ENCODE results near the gene F13A1.
"Not testable (repeated sequence)": the region's sequence is repeated elsewhere in the genome, so short reads cannot be mapped to it uniquely, and the experiment has no call there.

Gene F13A1

GRCh38 chr6:6317825-6318733, 2.4 kb downstream of the F13A1 start:
- DNase-seq (ENCODE audit: low spot score) = no peak

- DNase-seq (ENCODE audit: low spot score) = no peak
These were observed 3.1 kb downstream of the F13A1 start for GRCh38 chr6:6317386-6317785.

GRCh38 chr6:6315660-6316059, 4.8 kb downstream of the F13A1 start:
- peak; percentile 23 for DNase-seq (ENCODE audit: low spot score)

- DNase-seq (ENCODE audit: low spot score) = no peak
These were observed 5.9 kb downstream of the F13A1 start for GRCh38 chr6:6314596-6314995.

GRCh38 chr6:6312901-6313441, 7.5 kb downstream of the F13A1 start:
- no peak for DNase-seq (ENCODE audit: low spot score)

- no peak for DNase-seq (ENCODE audit: low spot score)
These were observed 14.9 kb downstream of the F13A1 start for GRCh38 chr6:6305575-6305974.

GRCh38 chr6:6300383-6300782, 20.1 kb downstream of the F13A1 start:
- DNase-seq (ENCODE audit: low spot score) = not testable (repeated sequence)

- no peak for DNase-seq (ENCODE audit: low spot score)
These were observed 27.1 kb downstream of the F13A1 start for GRCh38 chr6:6293317-6293716.

GRCh38 chr6:6287415-6287814, 33.0 kb downstream of the F13A1 start:
- DNase-seq (ENCODE audit: low spot score) = no peak

GRCh38 chr6:6285679-6286078, 34.8 kb downstream of the F13A1 start:
- DNase-seq (ENCODE audit: low spot score) = no peak

GRCh38 chr6:6284221-6284966, 36.1 kb downstream of the F13A1 start:
- no peak for DNase-seq (ENCODE audit: low spot score)

GRCh38 chr6:6283746-6284145, 36.7 kb downstream of the F13A1 start:
- DNase-seq (ENCODE audit: low spot score) = no peak

- DNase-seq (ENCODE audit: low spot score) = no peak
These were observed 37.7 kb downstream of the F13A1 start for GRCh38 chr6:6282716-6283115.

- no peak for DNase-seq (ENCODE audit: low spot score)
These were observed 43.0 kb downstream of the F13A1 start for GRCh38 chr6:6277413-6277812.

- DNase-seq (ENCODE audit: low spot score) = no peak
These were observed 49.4 kb downstream of the F13A1 start for GRCh38 chr6:6270948-6271535.

- DNase-seq (ENCODE audit: low spot score) = no peak
These were observed 60.2 kb downstream of the F13A1 start for GRCh38 chr6:6260196-6260722.

GRCh38 chr6:6256886-6257285, 63.6 kb downstream of the F13A1 start:
- no peak for DNase-seq (ENCODE audit: low spot score)

- no peak for DNase-seq (ENCODE audit: low spot score)
These were observed 64.2 kb downstream of the F13A1 start for GRCh38 chr6:6256259-6256658.

- no peak for DNase-seq (ENCODE audit: low spot score)
These were observed 68.7 kb downstream of the F13A1 start for GRCh38 chr6:6251555-6252280.

GRCh38 chr6:6248651-6249050, 71.8 kb downstream of the F13A1 start:
- no peak for DNase-seq (ENCODE audit: low spot score)

- no peak for DNase-seq (ENCODE audit: low spot score)
These were observed 73.9 kb downstream of the F13A1 start for GRCh38 chr6:6246544-6246943.

- no peak for DNase-seq (ENCODE audit: low spot score)
These were observed 75.8 kb downstream of the F13A1 start for GRCh38 chr6:6244624-6245023.

Measured in AG08396 (cell line).